H9 (cell line): ENCODE data around the gene OR9Q1. TPM values are rescaled to one million over a fixed set of nuclear protein-coding genes. Genes with fewer than 3 reads are reported as not detected.

Experiments used
- DNase-seq: peaks from one replicate; pipeline ENCODE4 v3.0.0-alpha.2; 2017
- H2AFZ ChIP-seq: one replicate; pipeline ENCODE4 v1.6.1; 2013; ENCODE audit warnings: mild to moderate bottlenecking, low read length, control low read depth, moderate library complexity
- H2AK5ac ChIP-seq: 2 replicates; pipeline ENCODE4 v1.6.1; 2013; ENCODE audit warnings: low read length, control low read depth, mixed read lengths; ENCODE audit not compliant: insufficient read length
- H2BK120ac ChIP-seq: one replicate; pipeline ENCODE4 v1.6.1; 2013; ENCODE audit warnings: low read depth, mild to moderate bottlenecking, low read length, control low read depth, inconsistent platforms; ENCODE audit not compliant: poor library complexity, severe bottlenecking
- H2BK12ac ChIP-seq: 2 replicates; pipeline ENCODE4 v1.6.1; 2013; ENCODE audit warnings: low read length, control low read depth, mixed read lengths, low read depth; ENCODE audit not compliant: insufficient read length
- H2BK15ac ChIP-seq: 2 replicates; pipeline ENCODE4 v1.6.1; 2013; ENCODE audit warnings: low read depth, low read length, control low read depth
- H2BK20ac ChIP-seq: one replicate; pipeline ENCODE4 v1.6.1; 2013; ENCODE audit warnings: low read depth, mild to moderate bottlenecking, low read length, control low read depth, inconsistent platforms; ENCODE audit not compliant: poor library complexity, severe bottlenecking
- H2BK5ac ChIP-seq: 2 replicates; pipeline ENCODE4 v1.6.1; 2013; ENCODE audit warnings: low read length, control low read depth, mixed read lengths; ENCODE audit not compliant: insufficient read length
- H3K14ac ChIP-seq: 2 replicates; pipeline ENCODE4 v1.6.1; 2013; ENCODE audit warnings: low read length, control low read depth; ENCODE audit not compliant: insufficient read depth
- H3K18ac ChIP-seq: 2 replicates; pipeline ENCODE4 v1.6.1; 2013; ENCODE audit warnings: low read depth, mild to moderate bottlenecking, mixed read lengths, low read length, control low read depth; ENCODE audit not compliant: insufficient read length
- H3K23ac ChIP-seq: 2 replicates; pipeline ENCODE4 v1.6.1; 2013; ENCODE audit warnings: low read length, control low read depth, mixed read lengths, low read depth; ENCODE audit not compliant: insufficient read length
- H3K23me2 ChIP-seq: 2 replicates; pipeline ENCODE4 v1.6.1; 2013; ENCODE audit warnings: low read depth, mild to moderate bottlenecking, mixed read lengths, low read length, control low read depth; ENCODE audit not compliant: insufficient read length, poor library complexity, severe bottlenecking
- H3K27ac ChIP-seq: 2 replicates; pipeline ENCODE4 v1.5.1; 2013; ENCODE audit warnings: low read length, control low read depth, mixed read lengths, low read depth; ENCODE audit not compliant: insufficient read length
- H3K27me3 ChIP-seq: 2 replicates; pipeline ENCODE4 v1.6.1; 2013; ENCODE audit warnings: low read length, control low read depth, inconsistent platforms; ENCODE audit not compliant: insufficient read depth
- H3K4ac ChIP-seq: 2 replicates; pipeline ENCODE4 v1.6.1; 2013; ENCODE audit warnings: low read depth, mild to moderate bottlenecking, control low read depth, inconsistent platforms, low read length, moderate library complexity
- H3K4me1 ChIP-seq: 2 replicates; pipeline ENCODE4 v1.6.1; 2013; ENCODE audit warnings: low read length, control low read depth, inconsistent platforms; ENCODE audit not compliant: insufficient read depth
- H3K4me2 ChIP-seq: 2 replicates; pipeline ENCODE4 v1.6.1; 2013; ENCODE audit warnings: low read length, control low read depth, mixed read lengths; ENCODE audit not compliant: insufficient read length, insufficient read depth
- H3K56ac ChIP-seq: 2 replicates; pipeline ENCODE4 v1.6.1; 2013; ENCODE audit warnings: low read depth, mild to moderate bottlenecking, mixed read lengths, low read length, control low read depth; ENCODE audit not compliant: insufficient read length
- H3K79me1 ChIP-seq: 2 replicates; pipeline ENCODE4 v1.6.1; 2013; ENCODE audit warnings: low read depth, mild to moderate bottlenecking, moderate library complexity, low read length, control low read depth, inconsistent platforms; ENCODE audit not compliant: insufficient read depth, poor library complexity, severe bottlenecking
- H3K79me2 ChIP-seq: 2 replicates; pipeline ENCODE4 v1.6.1; 2013; ENCODE audit warnings: low read length, control low read depth, inconsistent platforms; ENCODE audit not compliant: insufficient read depth
- H3K9ac ChIP-seq: 2 replicates; pipeline ENCODE4 v1.6.1; 2013; ENCODE audit warnings: low read length, control low read depth, mixed read lengths; ENCODE audit not compliant: insufficient read length; ENCODE audit errors: extremely low read depth
- H3K9me3 ChIP-seq: one replicate; pipeline ENCODE4 v1.6.1; 2013; ENCODE audit warnings: low read depth, low read length, inconsistent platforms; ENCODE audit not compliant: control insufficient read depth
- H3T11ph ChIP-seq: one replicate; pipeline ENCODE4 v1.6.1; 2013; ENCODE audit warnings: mild to moderate bottlenecking, low read length, control low read depth, inconsistent platforms
- H4K20me1 ChIP-seq: one replicate; pipeline ENCODE4 v1.6.1; 2013; ENCODE audit not compliant: control insufficient read depth, insufficient read length, insufficient read depth
- H4K5ac ChIP-seq: 2 replicates; pipeline ENCODE4 v1.6.1; 2013; ENCODE audit warnings: low read depth, mild to moderate bottlenecking, mixed read lengths, low read length, control low read depth; ENCODE audit not compliant: insufficient read length
- H4K8ac ChIP-seq: replicated peaks from 2 replicates; pipeline ENCODE4 v1.6.1; 2013; ENCODE audit warnings: low read length, control low read depth, mixed read lengths, low read depth; ENCODE audit not compliant: insufficient read length
- H4K91ac ChIP-seq: 2 replicates; pipeline ENCODE4 v1.6.1; 2013; ENCODE audit warnings: low read depth, mild to moderate bottlenecking, moderate library complexity, mixed read lengths, low read length, control low read depth; ENCODE audit not compliant: insufficient read length
- H3K27ac Mint-ChIP-seq, 3 experiments: 2 replicates in 2 of 3; 3 replicates in 1 of 3; pipeline ENCODE4 v1.8.0; 2020 to 2021; ENCODE audit warnings: mixed read lengths in 3 of 3, mild to moderate bottlenecking in 1 of 3, moderate library complexity in 1 of 3
- H3K27me3 Mint-ChIP-seq: 2 replicates; pipeline ENCODE4 v1.8.0; 2021; ENCODE audit warnings: low read depth, mild to moderate bottlenecking, moderate library complexity, mixed read lengths
- H3K36me3 Mint-ChIP-seq, 3 experiments: 2 replicates in 2 of 3; 3 replicates in 1 of 3; pipeline ENCODE4 v1.8.0; 2020 to 2021; ENCODE audit warnings: low read depth in 3 of 3, mixed read lengths in 3 of 3; ENCODE audit not compliant: insufficient read depth in 1 of 3
- H3K4me1 Mint-ChIP-seq, 2 experiments: 2 replicates each; pipeline ENCODE4 v1.8.0; 2020; ENCODE audit warnings: mixed read lengths in 2 of 2
- H3K4me3 Mint-ChIP-seq, 2 experiments: 2 replicates in 1 of 2; 3 replicates in 1 of 2; pipeline ENCODE4 v1.8.0; 2020 to 2021; ENCODE audit warnings: mild to moderate bottlenecking in 2 of 2, mixed read lengths in 2 of 2, moderate library complexity in 1 of 2
- H3K9me3 Mint-ChIP-seq, 2 experiments: 2 replicates in 1 of 2; 3 replicates in 1 of 2; pipeline ENCODE4 v1.8.0; 2020; ENCODE audit warnings: mild to moderate bottlenecking in 2 of 2, mixed read lengths in 2 of 2, moderate library complexity in 1 of 2
- CTCF ChIP-seq: fragments of 200-600 bp; sonication (generic); conservative IDR thresholded peaks from 3 replicates; pipeline ENCODE4 v1.8.0; 2021; ENCODE audit warnings: antibody characterized with exemption, mild to moderate bottlenecking
- WGBS: extraction: QIAGEN DNeasy Blood & Tissue Kit; methylation state at CpG from one replicate; pipeline ENCODE4 v1.1.7; 2013; ENCODE audit warnings: missing lambda C conversion rate, low lambda C conversion rate, mixed read lengths; ENCODE audit not compliant: insufficient read length; ENCODE audit errors: extremely low coverage; 5-methylcytosine and 5-hydroxymethylcytosine counted together
- total RNA-seq: library from RNA; stranded (reverse); gene quantifications from 2 replicates; pipeline ENCODE4 v1.2.1, GENCODE V29; 2021

Gene OR9Q1
- total RNA-seq, 1 experiment from 2014 or later: not detected

- H4K20me1 ChIP-seq: no peaks in the 10 kb centered on the region
- H2BK15ac ChIP-seq: no peak overlapping the region
- no peaks in the 10 kb centered on the region for H3K23me2 ChIP-seq
- no peak overlapping the region for H2BK5ac ChIP-seq
- no peak overlapping the region for H3K18ac ChIP-seq
- peaks cover 8 to 9% of the 10 kb centered on the region in 2 experiments; a peak in 2 of 5 replicates for H3K9me3 Mint-ChIP-seq
- WGBS: no CpG with 5 or more reads among the region's 3 CpGs
- H2BK12ac ChIP-seq: no peak overlapping the region
- H3K36me3 Mint-ChIP-seq: no peaks in the 10 kb centered on the region; a peak in 1 of 7 replicates
- H2BK20ac ChIP-seq: no peak overlapping the region
- no peak overlapping the region for H3K56ac ChIP-seq
- no peak overlapping the region for H3T11ph ChIP-seq
- H3K79me1 ChIP-seq: no peaks in the 10 kb centered on the region
- no peaks in the 10 kb centered on the region for H3K27me3 ChIP-seq
- H3K27ac ChIP-seq: no peak overlapping the region
- H3K14ac ChIP-seq: no peak overlapping the region
- TF ChIP-seq CTCF: no peak
- H3K4me1 ChIP-seq: no peaks in the 10 kb centered on the region
- H2AK5ac ChIP-seq: no peak overlapping the region
- no peaks in the 10 kb centered on the region for H3K79me2 ChIP-seq
- H3K4ac ChIP-seq: no peak overlapping the region
- no peak overlapping the region for H3K9ac ChIP-seq
- no peak for DNase-seq
- no peak overlapping the region for H3K23ac ChIP-seq
- H4K91ac ChIP-seq: no peak overlapping the region
- H3K27ac Mint-ChIP-seq: no peak overlapping the region
- H3K4me1 Mint-ChIP-seq: no peaks in the 10 kb centered on the region
- no peaks in the 10 kb centered on the region; the same call in 1 of the 2 replicates for H3K27me3 Mint-ChIP-seq
- H4K5ac ChIP-seq: no peak overlapping the region
- no peak overlapping the region for H3K4me2 ChIP-seq
- no peak overlapping the region for H4K8ac ChIP-seq
- no peak overlapping the region for H2BK120ac ChIP-seq
- no peaks in the 10 kb centered on the region for H3K9me3 ChIP-seq
- H3K4me3 Mint-ChIP-seq: no peak overlapping the region
- H2AFZ ChIP-seq: no peak overlapping the region
Observed at GRCh38 chr11:58152781-58153180, 129.1 kb downstream of the OR9Q1 start.
